ENCODE results near the gene SYT9. TPM values are rescaled to one million over a fixed set of nuclear protein-coding genes. Genes with fewer than 3 reads are reported as not detected.

Gene SYT9, protein sequence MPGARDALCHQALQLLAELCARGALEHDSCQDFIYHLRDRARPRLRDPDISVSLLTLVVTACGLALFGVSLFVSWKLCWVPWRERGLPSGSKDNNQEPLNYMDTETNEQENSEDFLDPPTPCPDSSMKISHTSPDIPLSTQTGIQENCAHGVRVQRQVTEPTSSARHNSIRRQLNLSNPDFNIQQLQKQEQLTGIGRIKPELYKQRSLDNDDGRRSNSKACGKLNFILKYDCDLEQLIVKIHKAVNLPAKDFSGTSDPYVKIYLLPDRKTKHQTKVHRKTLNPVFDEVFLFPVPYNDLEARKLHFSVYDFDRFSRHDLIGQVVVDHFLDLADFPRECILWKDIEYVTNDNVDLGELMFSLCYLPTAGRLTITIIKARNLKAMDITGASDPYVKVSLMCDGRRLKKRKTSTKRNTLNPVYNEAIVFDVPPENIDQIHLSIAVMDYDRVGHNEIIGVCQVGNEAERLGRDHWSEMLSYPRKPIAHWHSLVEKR
- total RNA-seq = 0.04 and 0.46 TPM in 2 replicates

GRCh38 chr11:7251836-7252682 is at the start of gene SYT9:
TSS of gene SYT9 (plus strand) at chr11:7251904. CDS start at chr11:7252187, 283 bp downstream.
- DNase-seq (ENCODE audit: low read depth, low spot score) = no peak

- no peak for DNase-seq (ENCODE audit: low read depth, low spot score)
These were observed 49.3 kb upstream of the SYT9 start for GRCh38 chr11:7202412-7202811.

DNA sequence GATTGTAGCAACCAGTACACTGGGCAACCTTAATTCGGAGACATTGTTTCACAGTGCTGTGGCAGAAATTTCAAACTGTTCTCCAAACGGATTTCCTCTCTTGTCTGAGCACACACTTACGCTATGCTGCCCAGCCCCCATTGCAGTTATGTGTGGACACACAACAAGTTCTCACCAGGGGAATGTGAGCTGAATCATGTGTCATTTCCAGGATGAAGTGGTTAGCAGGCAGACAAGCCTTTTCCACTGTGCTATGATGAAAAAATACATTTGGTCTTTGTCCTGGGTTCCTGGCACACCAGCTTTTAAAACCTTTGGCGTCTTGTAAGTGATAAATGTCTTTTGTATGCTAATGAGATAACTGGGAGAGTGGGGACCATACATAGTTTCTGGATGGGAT is 46.9 kb upstream of the SYT9 start:
- DNase-seq (ENCODE audit: low read depth, low spot score) = peak; percentile 91

- no peak for DNase-seq (ENCODE audit: low read depth, low spot score)
These were observed 43.3 kb upstream of the SYT9 start for GRCh38 chr11:7208391-7208790.

- no peak for DNase-seq (ENCODE audit: low read depth, low spot score)
These were observed 32.2 kb upstream of the SYT9 start for GRCh38 chr11:7219491-7219890.

DNA sequence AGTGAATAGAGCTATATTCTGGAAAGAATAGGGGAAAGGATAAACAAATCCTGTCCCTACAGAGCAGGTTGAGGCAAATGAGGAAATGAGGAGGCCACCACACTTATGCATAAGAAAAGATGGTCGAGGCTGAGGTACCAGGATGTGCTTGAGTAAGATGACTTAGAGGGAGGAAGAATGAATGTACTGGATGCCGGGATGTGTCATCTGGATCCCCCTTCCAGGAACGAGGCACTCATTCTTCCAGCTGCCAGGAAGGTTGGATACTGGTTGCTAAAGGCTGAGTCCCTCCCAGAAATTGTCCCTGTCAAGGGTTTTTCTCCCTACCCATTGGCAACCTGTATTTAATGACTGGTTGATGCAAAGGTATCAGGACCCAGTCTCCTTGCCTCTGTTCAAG is 31.1 kb upstream of the SYT9 start:
- DNase-seq (ENCODE audit: low read depth, low spot score) = no peak

DNA sequence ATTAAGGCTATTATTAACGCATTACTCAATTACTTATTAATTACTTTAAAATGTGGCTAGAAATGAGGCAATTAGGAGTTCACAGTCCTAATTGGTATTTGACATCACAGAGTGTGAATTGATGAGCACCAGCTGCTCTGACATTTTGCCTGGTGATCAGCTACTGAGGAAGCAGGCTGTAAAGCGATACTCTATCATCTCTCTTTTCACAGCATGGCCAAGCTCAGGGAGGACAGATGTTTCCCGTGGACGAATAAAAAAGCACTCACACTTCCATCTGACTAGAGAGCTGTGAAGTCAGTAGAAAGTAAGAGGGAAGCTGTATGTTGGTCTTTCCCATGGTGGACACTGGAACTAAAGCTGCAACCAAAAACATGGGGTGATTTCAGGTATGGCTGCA is 29.1 kb upstream of the SYT9 start:
- DNase-seq (ENCODE audit: low read depth, low spot score) = no peak

- DNase-seq (ENCODE audit: low read depth, low spot score) = no peak
These were observed 11.8 kb upstream of the SYT9 start for GRCh38 chr11:7239877-7240276.

DNA sequence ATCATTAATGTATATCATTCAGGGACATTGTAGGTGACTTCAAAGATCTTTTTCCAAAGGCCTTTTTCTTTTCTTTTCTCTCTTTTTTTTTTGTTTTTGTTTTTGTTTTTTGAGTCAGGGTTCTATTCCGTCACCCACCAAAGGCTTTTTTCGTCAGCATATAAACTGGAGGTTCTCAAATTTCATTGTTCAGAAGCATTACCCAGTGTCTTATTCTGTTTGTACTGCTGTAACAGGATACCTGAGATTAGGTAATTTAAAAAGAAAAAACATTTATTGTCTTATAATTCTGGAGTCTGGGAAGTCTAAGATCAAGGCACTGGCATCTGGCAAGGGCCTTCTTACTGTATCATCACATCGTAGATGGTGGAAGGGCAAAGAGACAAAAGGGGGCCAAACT is 6.4 kb upstream of the SYT9 start:
- no peak for DNase-seq (ENCODE audit: low read depth, low spot score)

GRCh38 chr11:7246179-7246578 is 5.5 kb upstream of the SYT9 start:
- DNase-seq (ENCODE audit: low read depth, low spot score) = no peak

DNA sequence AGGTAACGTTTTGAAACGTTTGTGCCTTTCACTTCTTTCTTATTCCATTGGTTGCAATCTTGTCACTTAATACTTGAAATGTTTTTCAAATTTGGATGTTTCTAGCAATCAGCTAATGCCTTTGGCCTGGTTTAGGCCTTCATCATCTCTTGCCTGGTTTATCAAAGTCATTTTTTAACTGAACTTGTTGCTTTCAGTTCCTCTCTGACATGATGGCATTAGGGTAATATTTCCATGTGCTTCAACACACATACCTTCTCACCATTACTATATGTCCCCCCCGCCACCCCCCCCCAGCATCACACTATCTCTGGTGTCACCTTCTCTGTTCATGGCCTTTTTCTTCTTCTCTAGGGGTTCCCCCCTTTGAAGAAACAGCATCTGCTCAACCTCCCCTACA is 1.5 kb upstream of the SYT9 start:
- DNase-seq (ENCODE audit: low read depth, low spot score) = no peak

DNA sequence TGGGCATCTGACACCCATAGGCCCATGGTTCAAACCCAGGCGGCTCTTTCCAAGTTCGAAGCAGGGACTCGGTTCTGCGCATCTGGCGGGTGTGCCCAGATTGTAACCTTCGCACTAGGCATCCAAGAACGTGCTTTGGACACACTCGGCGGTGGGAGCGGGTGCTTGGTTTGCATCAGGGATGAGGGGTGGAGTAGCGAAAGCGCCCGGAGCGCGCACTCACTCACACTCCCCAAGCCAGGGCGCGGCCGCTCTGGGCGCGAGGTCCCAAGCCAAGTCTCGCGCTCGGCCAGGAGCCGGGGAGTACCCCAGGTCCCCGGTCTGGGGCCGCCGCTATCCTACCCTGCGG is 243 bp upstream of the SYT9 start:
- no peak for DNase-seq (ENCODE audit: low read depth, low spot score)

DNA sequence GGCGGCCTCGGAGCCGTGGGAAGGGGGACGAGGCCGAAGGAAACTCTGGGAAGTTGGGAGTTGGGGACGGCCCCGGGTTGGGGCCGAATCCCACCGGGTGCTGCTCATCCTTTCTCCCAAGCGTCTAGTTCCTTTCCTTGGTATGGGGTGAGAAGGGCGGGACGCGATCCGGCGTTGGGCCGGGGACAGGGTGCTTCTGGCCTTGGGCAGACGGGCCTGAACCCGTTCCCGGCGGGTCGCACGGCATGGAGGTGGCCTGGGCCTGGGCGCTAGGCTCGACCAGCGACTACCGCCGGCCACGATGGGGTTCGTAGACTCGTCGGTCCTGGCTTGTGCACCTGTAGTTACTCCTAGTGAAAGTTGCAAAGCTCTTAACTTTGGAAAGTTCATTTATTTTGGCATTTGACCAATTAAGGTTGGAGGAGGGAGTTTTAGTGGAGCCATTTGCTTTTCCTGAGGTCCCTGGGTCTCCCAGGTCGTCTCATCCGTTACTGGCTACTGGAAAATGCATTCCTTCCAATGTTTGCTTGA is 1.0 kb downstream of the SYT9 start:
- no peak for DNase-seq (ENCODE audit: low read depth, low spot score)

- no peak for DNase-seq (ENCODE audit: low read depth, low spot score)
These were observed 2.1 kb downstream of the SYT9 start for GRCh38 chr11:7253800-7254199.

GRCh38 chr11:7254731-7255291 is 3.1 kb downstream of the SYT9 start:
- DNase-seq (ENCODE audit: low read depth, low spot score) = no peak

GRCh38 chr11:7256943-7257342 is 5.2 kb downstream of the SYT9 start:
- DNase-seq (ENCODE audit: low read depth, low spot score) = no peak

DNA sequence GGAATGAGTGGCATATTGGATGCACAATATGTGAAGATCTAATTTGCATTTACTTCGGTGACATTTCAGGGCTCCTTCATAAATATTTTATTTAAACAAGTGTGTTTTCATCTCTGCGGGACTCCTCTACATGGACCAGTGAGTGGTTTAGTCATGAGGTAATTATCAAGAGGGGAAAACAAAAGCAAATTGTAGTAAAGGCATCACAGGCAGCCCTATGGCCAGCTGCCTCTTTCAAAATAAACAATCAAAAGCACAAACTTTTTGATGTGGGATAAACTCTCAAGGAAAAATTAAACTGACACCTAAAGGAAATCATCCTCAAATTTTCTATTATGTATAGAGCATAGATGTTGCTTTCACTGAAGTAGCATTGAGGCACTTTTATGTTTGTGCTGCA is 6.0 kb downstream of the SYT9 start:
- no peak for DNase-seq (ENCODE audit: low read depth, low spot score)

- no peak for DNase-seq (ENCODE audit: low read depth, low spot score)
These were observed 9.9 kb downstream of the SYT9 start for GRCh38 chr11:7261578-7261977.

DNA sequence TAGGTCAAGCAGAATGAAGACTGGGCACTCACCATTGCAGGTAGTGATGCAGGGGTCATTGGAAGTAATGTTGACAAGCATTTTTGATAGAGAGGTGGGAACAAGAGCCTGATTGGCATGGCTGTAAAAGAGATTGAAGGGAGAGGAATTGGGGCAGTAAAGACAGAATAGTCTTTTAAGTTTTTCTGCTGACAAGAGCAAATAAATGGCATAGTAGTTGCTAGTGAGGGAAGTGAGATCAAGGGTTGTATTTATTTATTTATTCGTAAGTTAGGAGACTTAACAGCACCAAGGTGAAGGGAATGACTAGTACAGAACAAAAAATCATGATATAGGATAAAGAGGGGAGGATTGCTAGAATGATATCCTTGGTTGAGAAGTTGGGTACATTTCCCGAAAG is 11.0 kb downstream of the SYT9 start:
- no peak for DNase-seq (ENCODE audit: low read depth, low spot score)

DNA sequence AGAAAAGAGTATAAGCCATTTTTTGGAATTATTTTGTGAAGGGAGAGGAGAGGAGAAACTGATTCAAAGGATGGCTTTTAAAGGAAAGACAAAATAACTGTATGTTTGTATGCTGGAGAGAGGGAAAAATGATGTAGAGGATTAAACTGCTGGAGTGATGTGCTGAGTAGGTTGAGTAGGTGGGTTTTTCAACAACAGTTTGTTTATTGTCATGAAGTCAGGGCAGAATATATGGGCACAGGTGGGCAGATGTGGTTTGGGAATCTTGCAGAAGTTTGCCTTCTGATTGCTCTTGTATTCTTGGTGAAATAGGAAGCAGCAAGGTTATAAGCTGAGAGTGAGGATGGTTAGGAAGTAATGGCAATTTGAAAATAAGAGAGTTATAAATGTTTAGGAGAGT is 12.1 kb downstream of the SYT9 start:
- no peak for DNase-seq (ENCODE audit: low read depth, low spot score)

DNA sequence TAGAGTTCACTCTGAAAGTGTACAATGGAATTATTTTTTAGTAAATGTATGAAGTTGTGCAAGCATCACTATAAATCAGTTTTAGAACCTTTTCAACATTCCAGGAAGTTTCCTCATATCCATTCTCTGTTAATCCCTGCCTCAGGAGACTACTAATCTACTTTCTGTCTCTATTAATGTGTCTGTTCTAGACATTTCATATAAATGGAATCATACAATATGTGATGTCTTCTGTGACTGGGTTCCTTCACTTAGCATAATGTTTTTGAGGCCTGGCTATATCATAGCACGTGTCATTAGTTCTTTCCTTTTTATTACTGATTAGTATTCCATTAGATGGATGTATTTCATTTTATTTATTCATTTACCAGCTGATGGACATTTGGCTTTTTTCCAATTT is 17.1 kb downstream of the SYT9 start:
- no peak for DNase-seq (ENCODE audit: low read depth, low spot score)

GRCh38 chr11:7270233-7270865 is 18.6 kb downstream of the SYT9 start:
- DNase-seq (ENCODE audit: low read depth, low spot score) = no peak

Data from pulmonary artery endothelial cell (primary cell).